Endometrium (tissue), 2 donors: ENCODE data around the gene CST4.
"Not testable (repeated sequence)": the region's sequence is repeated elsewhere in the genome, so short reads cannot be mapped to it uniquely, and the experiment has no call there.

ENCODE experiments used
- FAIRE-seq: peaks from 2 replicates; lab custom pipeline; 2012; peaks lifted over from hg19 to GRCh38; lab: Jason Lieb, UNC
- donor health status: control.
- donor health status: control.

CST4 gene

DNA sequence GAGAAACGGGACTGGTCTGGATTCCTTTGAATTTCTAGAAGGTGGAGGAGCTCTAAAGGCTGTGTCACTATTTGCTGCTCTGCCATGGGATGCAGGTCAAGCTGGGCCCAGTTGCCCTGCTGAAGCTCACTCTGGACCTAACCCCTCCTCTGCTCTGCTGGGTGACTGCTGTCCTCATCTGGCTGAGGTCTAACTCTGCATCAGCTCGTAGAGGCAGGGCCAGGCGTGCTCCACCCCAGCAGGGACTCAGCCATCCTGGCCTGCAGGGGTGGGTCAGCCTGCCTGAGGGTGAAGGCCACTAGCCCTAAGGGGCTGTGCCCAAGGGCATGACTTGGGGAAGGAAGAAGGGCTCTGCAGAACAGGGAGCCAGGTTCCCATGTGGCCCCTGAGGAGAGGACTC, 852 bp downstream of the CST4 start:
- FAIRE-seq = no peak

DNA sequence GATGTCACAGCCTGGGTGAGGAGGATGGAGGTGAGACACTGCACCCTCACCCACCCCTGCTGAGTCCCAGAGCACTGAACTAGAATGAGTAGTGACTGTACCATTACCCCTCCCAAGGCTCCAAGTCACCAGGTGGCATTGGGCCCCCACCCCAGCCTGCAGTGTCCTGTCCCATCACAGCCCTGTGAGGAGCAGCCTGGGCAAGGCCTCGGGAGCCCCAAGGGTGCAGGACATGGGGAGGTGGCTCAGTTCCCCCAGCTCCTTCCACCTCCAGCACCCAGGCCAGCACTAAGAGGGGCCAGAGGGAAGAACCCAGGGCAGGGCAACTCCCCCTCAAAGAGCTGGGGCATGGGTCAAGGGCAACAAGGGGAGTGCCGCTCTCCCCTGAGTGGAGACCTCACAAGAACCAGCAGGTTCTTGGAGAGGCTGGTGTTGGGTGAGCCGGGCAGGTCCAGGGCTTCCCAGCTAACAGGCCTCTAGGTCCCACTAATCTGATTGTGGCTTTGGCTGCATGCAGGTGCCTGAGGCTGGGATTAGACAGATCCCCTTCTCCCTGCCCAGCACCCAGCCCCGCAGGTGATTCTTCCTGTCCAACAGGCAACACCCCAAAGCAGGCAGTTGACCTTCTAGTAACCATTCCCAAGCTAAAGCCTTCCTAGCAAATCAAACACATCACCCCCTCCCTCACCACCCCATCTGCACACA, 2.6 kb downstream of the CST4 start:
- no peak for FAIRE-seq

DNA sequence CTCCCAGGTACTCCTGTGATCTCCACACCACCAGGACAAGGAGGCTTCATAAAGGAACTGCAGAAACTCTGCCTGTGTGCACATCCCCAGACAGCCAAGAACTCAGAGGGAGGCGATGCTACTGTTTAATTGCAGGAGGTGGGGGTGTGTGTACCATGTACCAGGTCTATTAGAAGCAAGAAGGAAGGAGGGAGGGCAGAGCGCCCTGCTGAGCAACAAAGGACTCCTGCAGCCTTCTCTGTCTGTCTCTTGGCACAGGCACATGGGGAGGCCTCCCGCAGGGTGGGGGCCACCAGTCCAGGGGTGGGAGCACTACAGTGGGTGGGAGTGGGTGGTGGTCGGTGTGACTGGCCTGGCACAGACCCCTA, 3.3 kb downstream of the CST4 start:
- not testable (repeated sequence) for FAIRE-seq

DNA sequence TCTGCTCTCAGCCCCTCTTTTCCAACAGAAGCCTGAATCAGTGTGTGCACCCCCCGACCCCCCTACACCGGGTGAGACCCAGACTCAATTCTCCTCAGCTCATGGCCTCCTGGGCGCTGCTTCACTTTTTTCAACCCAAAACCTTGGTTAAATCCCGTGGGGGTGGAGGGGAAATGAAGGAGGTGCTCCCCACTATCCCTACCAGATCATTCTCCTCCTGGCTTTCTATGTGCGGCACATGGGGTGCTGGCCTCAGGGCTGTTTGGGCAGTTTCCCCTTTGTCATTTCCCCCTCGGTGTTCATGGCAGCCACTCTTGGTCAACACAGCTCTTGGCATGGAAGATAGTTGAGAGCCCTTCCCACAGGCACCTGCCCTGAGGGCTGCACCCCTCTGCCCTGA, 4.6 kb downstream of the CST4 start:
- no peak for FAIRE-seq

DNA sequence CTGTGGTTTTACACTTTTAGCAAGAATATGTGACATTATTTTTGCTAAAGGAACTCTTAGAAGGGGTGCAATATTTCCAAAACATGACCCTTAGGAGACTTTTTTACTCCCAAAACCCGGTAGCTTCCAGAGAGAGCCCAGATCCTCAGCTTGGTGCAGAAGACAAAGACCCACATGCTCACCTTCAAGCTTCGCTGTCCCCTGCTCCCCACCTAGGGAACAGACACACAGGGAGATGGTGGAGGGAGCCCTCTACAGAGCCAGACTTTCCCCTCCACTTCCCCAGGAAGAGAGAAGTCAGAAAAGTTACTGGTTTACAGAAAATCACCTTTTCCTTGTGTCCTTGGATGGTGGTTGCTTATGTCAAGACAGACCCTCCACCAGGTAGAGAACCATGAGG, 5.0 kb downstream of the CST4 start:
- FAIRE-seq = no peak

DNA sequence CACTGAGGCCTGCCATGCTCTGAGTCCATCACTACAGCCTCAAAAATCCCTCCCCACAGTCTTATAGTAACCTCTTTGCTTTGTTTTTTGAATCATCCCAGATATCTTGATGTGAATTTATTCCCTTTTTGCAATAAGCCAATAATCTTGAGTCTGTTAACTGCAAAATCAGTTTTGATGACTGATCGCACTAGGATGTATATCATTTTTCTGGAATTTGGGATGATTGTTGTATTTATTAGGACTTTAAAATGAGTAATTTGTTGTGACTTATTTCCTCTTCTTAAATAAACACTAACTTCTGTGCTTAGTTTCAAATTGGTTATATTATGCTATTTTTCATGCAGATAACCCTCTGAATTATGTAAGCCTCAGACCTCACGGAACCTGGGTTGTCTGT, 5.6 kb downstream of the CST4 start:
- FAIRE-seq = no peak

DNA sequence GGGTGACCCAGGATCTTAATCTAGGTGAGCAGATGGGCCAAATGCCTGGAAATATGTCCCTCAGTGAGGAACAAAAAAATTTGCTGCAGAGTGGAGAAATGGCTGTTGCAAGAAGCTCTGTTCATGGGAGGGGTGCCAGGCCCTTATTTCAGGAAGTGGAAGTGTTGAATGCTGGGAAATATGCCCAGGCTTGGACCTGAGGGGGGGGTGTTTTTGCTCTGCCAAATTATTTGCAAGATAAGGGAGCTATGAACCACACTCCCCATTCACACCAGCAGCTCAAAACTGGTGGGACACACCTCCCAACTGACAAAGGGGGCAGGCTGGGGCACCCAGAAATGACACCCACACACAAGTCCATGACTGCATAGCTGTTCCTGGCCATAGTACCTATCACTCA, 8.7 kb downstream of the CST4 start:
- FAIRE-seq = no peak

DNA sequence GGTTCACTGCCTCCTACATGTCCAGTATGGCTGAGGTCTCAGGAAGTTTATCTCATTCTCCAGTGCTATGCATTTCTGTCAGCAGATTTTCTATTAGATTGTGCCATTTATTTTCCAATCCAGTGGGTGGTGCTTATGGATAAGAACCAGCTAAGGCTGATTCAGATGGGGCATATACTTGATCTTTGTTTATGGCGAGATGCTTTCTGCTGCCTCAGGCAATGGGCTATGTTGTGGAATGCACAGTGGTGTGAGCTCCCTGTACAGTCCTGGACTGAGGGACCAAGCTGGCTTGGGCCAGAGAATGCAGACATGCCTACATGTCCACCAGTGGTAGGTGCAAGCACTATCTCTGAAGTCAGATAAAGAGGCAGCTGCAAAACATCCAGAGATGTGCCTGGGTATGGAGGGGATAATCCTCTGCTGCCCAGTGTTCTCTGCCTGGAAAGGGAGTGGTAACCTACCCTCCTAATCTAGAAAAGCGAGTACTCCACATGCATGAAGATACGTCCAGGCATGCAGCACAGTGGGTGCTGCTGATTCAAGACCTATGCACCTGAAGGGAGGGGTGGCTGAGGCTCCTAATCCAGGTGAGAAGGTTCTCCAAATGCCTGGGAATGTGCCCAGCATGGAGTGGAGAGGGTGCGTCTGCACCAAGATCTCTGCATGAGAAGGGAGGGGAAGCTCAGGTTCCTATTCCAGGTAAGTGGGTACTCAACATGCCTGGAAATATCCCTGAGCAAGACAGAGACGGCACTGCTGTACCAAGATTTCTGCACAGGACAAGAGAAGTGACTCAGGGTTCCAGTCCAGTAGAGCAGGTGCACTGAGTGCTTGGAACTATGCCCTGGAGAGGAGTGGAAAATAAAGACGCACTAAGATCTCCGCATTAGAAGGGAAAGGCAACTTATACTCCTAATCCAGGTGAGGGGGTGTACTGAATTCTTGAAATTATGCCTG, 9.4 kb downstream of the CST4 start:
- no peak for FAIRE-seq

DNA sequence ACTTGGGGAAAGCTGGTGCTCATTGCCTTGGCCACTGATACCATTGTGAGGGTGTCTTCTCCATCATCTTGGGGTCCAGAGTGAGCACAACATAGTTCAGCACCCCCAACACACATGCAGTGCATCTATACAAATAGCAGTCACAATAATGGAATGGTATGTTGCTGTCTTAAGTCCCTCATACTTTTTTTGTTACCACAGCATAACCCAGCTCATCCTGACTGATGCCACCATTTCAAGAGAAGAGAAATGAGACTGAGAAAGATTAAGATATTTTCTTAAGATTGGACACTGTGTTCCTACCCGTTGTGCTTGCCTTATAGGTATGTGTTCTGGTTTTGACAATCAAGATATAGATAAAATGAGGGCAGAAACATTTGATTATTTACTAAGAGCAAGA, 15.6 kb downstream of the CST4 start:
- FAIRE-seq = no peak

DNA sequence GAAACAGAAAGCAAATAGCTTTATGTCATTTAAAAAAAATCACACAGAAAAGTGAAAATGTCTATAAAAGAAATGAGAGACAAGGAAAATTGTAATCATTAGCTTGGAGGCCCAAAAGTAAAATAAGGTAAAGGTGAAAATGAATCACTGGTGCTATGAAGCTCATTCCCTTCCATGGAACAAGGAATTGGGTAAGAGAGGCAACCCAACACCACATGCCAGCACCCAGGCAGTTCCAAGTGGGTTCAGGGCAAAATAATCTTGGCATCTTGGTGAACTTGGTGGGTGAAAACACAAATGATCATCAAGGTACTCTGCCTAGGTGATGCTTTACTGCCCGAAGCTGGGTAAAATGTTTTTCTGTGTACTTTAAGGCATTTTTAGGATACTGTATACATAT, 16.7 kb downstream of the CST4 start:
- no peak for FAIRE-seq

DNA sequence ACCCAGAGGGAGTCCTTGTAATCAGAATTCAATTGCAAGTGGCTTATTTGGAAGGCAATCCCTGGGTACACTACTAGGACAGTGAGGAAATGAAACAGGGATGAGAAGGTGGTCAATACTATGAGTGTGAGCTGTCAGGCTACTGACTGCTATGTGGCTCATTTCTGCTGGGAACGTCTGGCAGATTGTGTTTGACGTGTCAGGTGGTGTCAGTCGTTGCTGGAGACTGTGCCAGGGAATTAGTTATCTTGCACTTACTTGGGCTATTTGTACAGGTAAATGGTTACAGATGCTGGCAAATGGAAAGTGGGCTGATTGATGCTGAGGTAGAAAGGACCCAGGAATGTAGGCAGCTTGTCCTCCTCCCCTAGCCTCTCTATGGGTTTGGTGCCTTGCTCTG, 17.4 kb downstream of the CST4 start:
- FAIRE-seq = no peak

DNA sequence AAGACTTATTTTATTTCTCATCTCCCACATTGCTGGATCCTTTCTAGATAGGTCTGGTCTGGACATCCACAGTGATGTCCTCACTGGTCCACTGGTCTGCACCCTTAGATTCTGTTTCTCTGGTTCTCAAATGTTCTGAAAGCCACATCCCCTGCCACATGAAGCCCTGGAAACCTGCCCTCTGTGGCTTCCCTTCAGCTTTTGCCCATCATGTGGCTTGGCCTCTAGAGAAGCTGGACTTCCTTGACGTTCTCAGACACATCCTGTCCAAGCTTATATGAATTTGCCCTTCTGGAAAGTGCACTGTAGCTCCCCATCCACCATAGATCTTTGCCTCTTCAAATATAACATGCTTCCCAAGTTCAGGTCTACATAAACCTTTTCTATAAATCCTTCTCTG, 18.5 kb downstream of the CST4 start:
- no peak for FAIRE-seq

DNA sequence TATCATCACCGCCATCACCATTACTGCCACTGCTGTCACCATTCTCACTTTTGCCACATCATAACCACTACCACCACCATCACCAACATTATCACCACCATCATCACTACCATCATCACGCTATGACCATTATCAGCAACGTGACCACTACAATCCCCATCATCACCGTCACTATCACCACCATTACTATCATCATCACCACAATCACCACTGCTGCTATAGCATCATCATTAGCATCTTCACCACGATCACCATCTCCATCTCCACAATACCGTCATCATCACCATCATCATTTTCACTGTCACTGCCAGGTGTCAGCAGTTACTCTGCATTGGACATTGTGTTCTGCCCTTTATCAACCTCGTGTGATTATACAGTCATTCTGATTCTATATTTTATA, 19.0 kb downstream of the CST4 start:
- no peak for FAIRE-seq

DNA sequence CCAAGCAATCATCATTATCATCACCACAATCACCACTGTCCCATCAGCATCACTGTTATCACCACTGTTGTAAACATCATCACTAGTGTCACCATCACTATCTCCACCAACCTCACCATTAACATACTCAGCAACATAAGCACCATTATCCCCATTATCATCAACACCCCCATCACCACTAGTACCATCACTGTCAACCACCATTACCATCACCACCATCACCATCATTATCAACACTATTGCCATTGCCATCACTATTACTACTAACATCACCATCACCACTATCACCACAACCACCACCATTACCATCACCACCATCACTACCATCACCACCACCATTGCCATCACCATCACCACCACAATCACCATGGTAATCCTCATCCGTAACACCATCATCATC, 19.5 kb downstream of the CST4 start:
- FAIRE-seq = no peak

DNA sequence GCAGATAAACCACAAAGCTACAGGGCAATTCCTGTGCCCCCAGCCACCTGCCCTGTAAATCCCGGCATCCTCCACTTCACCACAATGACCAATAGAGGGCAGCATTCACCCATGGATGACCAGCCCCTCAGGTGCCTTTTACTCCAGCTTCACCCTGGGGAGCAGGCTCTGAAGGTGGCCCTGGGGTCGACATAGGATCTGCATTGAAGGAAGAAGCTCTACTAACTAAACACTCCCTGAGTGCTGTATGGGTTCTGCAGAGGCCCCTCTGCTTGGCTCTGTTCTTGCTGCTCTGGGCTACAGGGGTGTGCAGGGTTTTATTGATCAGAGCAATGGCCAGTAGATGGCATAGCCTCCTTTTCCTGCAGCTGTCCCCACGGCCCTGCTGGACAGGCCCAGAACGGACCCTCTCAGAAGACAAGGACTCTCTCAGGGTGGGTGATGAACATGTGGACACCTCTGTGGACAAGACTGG, 20.3 kb downstream of the CST4 start:
- FAIRE-seq = no peak

DNA sequence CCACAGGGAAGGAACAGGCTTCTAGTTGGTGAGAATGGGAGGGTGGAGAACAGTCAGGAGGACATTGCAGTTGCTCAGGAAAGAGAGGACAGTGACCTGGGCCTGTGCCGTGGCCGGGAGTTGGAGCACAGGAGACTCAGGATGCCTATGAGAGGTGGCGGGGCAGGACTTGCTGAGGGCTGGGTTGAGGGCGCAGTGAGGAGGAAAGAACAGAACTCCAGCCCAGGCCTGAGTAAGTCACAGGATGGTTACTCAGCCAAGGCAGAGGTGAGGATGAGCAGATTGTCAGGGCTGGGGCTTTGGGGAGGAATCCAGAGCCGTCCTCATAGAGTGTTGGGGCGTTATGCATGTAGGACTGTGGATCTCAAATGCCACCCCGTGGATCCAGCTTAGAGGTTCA, 21.2 kb downstream of the CST4 start:
- FAIRE-seq = no peak

DNA sequence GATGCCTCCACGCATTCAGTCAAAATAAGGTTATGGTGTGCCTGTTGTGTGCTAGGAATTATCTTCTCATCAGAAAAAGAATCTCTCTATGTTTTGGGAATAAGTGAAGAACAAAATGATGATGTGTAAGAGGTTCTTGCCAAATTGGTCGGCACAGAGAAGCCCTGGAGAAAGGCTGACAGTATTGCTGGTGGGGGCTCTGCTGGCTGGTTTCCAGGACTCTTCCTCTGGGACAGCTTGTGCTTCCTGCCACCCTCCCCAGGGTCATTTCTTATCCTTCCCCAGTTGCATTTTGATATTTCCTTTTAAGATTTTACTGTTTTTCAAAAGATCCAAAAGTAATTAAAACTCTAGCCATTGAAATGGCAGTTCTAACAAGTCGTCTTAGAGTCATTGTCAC, 22.1 kb downstream of the CST4 start:
- no peak for FAIRE-seq

DNA sequence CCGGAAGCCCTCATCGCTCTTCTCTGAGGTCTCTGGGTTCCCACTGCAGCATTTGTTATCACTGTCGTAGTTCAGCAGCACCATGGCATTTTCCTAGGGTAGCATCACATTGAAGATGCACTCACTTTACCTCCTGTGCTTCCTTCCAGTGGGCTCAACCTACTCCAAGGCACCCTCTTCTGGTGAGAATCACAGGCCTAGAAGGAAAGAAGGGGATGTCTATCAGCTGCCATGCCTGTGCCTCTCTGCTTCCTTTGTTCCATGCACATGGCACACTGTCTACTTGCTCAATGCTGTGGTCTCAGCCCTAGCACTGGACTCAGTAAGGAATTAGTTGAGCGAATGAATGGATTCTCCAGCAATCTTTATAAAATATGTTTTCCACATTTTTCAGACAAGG, 22.6 kb downstream of the CST4 start:
- FAIRE-seq = no peak

DNA sequence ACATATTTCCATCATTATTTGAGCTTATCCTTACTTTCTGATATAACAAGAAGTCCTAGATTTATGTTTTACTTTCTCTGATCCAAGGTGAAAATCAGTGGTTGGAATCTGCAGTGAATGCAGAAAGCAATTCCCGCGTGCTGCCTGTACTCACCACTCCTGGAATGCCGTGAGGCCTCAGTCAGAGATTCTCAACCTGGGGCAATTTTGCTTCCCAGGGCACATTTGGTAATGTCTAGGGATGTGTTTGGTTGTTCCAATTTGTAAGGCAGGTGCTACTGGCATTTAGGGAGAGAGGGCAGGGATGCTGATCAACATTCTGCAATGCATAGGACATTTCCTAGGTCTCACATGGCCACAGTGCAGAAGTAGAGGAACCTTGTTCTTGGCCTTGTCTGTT, 23.9 kb downstream of the CST4 start:
- FAIRE-seq = no peak

DNA sequence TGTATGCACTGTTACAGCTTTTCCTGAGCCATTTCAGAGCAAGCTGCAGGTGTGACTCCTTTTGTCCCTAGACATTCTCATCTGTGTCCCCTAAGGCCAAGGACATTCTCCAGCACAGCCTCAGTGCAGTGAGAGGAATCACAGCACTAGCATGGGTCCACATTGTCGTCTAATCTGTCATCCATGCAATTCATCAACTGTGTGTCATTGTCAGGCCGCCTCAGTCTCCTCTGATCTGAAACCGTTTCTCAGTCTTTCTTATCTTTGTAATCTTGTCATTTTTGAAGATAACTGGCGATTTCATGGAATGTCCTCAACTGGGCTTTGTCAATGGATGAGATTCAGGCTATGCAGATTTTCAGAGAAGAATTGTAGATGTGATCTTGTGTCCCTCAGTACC, 24.8 kb downstream of the CST4 start:
- FAIRE-seq = not testable (repeated sequence)

DNA sequence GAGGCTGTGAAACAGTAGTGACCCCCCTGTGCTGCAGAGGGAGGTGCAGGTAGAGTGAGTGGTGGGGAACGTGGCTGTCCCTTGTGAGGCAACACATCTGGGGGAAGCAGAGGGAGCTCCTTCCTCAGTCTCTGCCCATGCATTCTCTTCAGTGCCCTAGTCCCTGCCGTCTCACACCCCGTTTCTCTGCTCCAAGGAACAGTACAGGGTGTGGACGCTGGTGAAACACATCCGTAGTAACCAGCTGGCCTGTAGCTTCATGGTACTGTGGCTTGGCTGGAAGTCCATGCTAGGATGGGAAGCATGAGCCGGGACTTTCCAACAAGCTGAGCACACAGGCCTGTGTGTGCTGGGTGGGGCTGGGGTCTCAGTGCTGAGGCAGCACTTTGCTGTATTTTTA, 25.7 kb downstream of the CST4 start:
- no peak for FAIRE-seq

DNA sequence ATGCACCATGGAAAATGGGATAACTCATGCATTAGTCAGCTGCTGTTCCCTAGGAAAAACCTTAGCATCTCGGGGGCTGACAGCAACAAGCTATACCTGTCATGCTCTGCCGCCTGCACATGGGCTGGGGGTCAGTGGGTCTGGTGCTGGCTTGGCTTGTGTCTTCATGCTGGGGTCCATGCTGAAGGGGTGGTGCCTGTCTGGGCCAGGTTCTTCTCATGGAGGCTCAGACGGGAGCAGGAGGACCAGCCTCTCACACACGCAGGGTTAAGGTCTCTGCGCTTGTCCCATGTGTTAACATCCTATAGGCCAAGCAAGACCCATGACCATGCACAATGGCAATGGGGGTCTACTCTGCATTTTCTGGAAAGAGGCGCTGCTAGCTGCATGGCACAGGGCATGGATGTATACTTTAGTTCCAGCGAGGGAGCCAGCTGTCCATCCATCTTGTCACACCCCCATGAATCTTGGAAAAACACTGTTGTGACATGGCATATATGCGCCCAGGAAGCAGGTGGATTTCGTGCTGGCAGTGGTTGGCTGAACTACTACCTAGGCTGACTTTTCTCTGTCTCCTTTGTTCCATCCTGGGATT, 26.5 kb downstream of the CST4 start:
- FAIRE-seq = no peak

DNA sequence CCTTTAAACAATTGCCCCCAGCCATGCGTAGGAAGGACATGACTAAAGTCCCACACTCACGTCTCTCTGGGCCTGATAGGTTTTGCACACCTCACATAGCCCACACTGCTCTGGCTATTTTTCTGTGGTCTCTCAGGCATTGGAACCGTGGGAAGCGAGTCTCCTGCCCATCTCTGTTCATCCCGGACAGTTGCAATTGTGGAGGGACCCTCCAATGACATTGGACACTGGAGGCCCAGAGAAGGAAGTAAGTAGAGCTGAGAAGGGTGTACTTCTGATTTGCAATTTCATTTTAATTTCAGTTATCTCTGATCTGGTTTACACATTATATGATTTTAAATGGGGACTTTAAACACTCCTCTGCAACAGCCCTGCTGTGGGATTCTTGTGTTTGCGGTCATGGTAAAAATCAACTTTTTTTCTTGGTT, 27.8 kb downstream of the CST4 start:
- FAIRE-seq = no peak
